Measurements from ENCODE around the gene ADGRL3.
A peak's percentile ranks its signal among the peaks of the same experiment; 100 is the strongest.

Gene ADGRL3

DNA sequence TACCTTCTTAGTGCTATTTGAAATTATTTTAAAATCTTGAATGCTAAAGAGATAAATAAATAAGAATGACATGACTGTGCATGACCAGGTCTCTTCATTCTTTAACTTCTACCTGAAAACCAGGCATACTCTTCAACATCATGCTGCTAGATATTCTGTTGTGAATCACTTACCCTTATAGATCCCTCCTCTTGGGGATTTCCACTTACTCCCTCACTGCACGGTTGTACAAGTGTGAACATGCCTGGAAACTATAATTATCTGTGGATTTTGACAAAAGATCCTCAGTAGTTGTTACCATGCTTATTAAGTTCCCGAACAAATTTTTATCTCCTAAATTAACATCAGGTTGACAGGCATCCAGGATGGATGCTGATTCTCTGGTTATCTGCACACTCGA lies 54.3 kb downstream of the ADGRL3 start:
- H3K4me3 ChIP-seq (ENCODE audit: control insufficient read depth, low read depth, low read length), result no peak overlapping the region
- TF ChIP-seq, protein P1, sequence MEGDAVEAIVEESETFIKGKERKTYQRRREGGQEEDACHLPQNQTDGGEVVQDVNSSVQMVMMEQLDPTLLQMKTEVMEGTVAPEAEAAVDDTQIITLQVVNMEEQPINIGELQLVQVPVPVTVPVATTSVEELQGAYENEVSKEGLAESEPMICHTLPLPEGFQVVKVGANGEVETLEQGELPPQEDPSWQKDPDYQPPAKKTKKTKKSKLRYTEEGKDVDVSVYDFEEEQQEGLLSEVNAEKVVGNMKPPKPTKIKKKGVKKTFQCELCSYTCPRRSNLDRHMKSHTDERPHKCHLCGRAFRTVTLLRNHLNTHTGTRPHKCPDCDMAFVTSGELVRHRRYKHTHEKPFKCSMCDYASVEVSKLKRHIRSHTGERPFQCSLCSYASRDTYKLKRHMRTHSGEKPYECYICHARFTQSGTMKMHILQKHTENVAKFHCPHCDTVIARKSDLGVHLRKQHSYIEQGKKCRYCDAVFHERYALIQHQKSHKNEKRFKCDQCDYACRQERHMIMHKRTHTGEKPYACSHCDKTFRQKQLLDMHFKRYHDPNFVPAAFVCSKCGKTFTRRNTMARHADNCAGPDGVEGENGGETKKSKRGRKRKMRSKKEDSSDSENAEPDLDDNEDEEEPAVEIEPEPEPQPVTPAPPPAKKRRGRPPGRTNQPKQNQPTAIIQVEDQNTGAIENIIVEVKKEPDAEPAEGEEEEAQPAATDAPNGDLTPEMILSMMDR (conservative IDR thresholded peaks at IDR 0.05; ENCODE audit: control insufficient read depth, insufficient read depth, low read depth, low read length), result no peak
- no peak for DNase-seq (ENCODE audit: low read depth)

- no peak overlapping the region for H3K4me3 ChIP-seq (ENCODE audit: control insufficient read depth, low read depth, low read length)
- TF ChIP-seq, protein P1 (conservative IDR thresholded peaks at IDR 0.05; ENCODE audit: control insufficient read depth, insufficient read depth, low read depth, low read length), result no peak
- peak; percentile 8 for DNase-seq (ENCODE audit: low read depth)
These were observed 73.1 kb downstream of the ADGRL3 start for GRCh38 chr4:61273233-61273632.

GRCh38 chr4:61274286-61274685 lies 74.2 kb downstream of the ADGRL3 start:
- no peak overlapping the region for H3K4me3 ChIP-seq (ENCODE audit: control insufficient read depth, low read depth, low read length)
- DNase-seq (ENCODE audit: low read depth), result no peak
- TF ChIP-seq, protein P1 (conservative IDR thresholded peaks at IDR 0.05; ENCODE audit: control insufficient read depth, insufficient read depth, low read depth, low read length), result no peak

- H3K4me3 ChIP-seq (ENCODE audit: control insufficient read depth, low read depth, low read length), result no peak overlapping the region
- TF ChIP-seq, protein P1 (conservative IDR thresholded peaks at IDR 0.05; ENCODE audit: control insufficient read depth, insufficient read depth, low read depth, low read length), result no peak
- no peak for DNase-seq (ENCODE audit: low read depth)
These were observed 75.1 kb downstream of the ADGRL3 start for GRCh38 chr4:61275241-61275640.

GRCh38 chr4:61276029-61276428 lies 75.9 kb downstream of the ADGRL3 start:
- no peak for DNase-seq (ENCODE audit: low read depth)
- TF ChIP-seq, protein P1 (conservative IDR thresholded peaks at IDR 0.05; ENCODE audit: control insufficient read depth, insufficient read depth, low read depth, low read length), result no peak
- no peak overlapping the region for H3K4me3 ChIP-seq (ENCODE audit: control insufficient read depth, low read depth, low read length)

- DNase-seq (ENCODE audit: low read depth), result no peak
- no peak overlapping the region for H3K4me3 ChIP-seq (ENCODE audit: control insufficient read depth, low read depth, low read length)
These were observed 77.9 kb downstream of the ADGRL3 start for GRCh38 chr4:61277785-61278760.

More at GRCh38 chr4:61277785-61278760, 77.9 kb downstream of the ADGRL3 start:
- TF ChIP-seq, protein P1 (conservative IDR thresholded peaks at IDR 0.05; ENCODE audit: control insufficient read depth, insufficient read depth, low read depth, low read length), result no peak
